HG03378 (cell line): ENCODE results near the gene RNF212B.

Source experiments
- ATAC-seq: cut with Tn5 transposase; IDR thresholded peaks from one replicate; pipeline ENCODE4 v1.9.1; 2021; ENCODE audit warnings: mild to moderate bottlenecking, moderate library complexity; ENCODE audit not compliant: unreplicated experiment

RNF212B gene

GRCh38 chr14:23319746-23320583 lies 82.2 kb downstream of the RNF212B start:
- no peak for ATAC-seq

- ATAC-seq = peak; percentile 92
Measured at GRCh38 chr14:23320584-23321571, 83.1 kb downstream of the RNF212B start, which contains the start of gene PABPN1. TSS of gene PABPN1 (plus strand) at chr14:23321457. CDS start at chr14:23321470, 13 bp downstream.

- ATAC-seq = no peak
Measured at GRCh38 chr14:23321572-23322547, 84.1 kb downstream of the RNF212B start.
